GM21576 (cell line): Measurements from ENCODE around the gene COL23A1.

Source experiments
- ATAC-seq: cut with Tn5 transposase; IDR thresholded peaks from one replicate; pipeline ENCODE4 v1.9.1; 2021; ENCODE audit warnings: mild to moderate bottlenecking, moderate library complexity; ENCODE audit not compliant: unreplicated experiment

COL23A1 gene

GRCh38 chr5:178536541-178537466 lies 53.4 kb downstream of the COL23A1 start:
- ATAC-seq = no peak

- no peak for ATAC-seq
Measured at GRCh38 chr5:178535299-178536175, 54.7 kb downstream of the COL23A1 start.

GRCh38 chr5:178533136-178533535 lies 57.1 kb downstream of the COL23A1 start:
- ATAC-seq = no peak

- ATAC-seq = no peak
Measured at GRCh38 chr5:178532666-178533065, 57.5 kb downstream of the COL23A1 start.

- ATAC-seq = no peak
Measured at GRCh38 chr5:178532236-178532635, 58.0 kb downstream of the COL23A1 start.

DNA sequence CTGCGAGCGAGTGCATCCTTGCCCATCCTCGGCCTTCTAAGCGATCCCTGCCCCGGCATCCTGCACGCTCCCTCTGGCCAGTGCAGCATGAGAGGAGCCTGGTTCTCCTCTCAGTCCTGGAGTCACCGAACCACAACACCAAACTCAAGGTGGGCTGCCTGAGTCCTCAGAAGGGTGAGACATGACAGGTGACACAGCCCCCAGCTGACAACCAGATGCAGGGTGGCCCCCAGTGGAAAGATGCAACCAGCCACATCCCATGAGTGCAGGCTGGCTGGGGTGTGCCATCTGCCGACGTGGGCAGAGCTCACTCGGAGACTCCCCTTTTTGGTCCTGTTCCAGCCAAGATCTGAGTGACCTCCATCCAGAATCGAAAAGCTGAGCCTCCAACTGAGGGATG lies 58.4 kb downstream of the COL23A1 start:
- no peak for ATAC-seq

DNA sequence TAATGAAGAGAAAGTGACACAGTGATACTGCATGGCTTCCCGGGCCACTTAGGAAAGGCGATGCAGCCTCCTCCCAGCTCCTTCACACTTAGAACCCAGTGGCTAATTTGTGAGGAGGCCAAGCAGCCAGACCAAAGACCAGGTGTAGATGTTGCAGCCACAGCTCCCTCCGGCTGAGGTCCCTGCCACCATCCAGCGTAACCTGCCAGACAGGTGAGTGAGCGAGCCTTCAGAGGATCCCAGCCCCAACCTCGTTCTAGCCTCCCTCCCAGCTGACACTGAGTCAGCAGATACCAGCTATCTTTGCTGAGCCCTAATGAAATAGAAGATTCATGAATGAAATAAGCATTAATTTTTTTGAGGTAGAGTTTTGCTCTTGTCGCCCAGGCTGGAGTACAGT lies 59.7 kb downstream of the COL23A1 start:
- ATAC-seq = no peak

- no peak for ATAC-seq
Measured at GRCh38 chr5:178529080-178529479, 61.1 kb downstream of the COL23A1 start.

GRCh38 chr5:178527458-178528307 lies 62.5 kb downstream of the COL23A1 start:
- no peak for ATAC-seq

GRCh38 chr5:178526773-178527457 lies 63.3 kb downstream of the COL23A1 start:
- no peak for ATAC-seq

GRCh38 chr5:178525906-178526732 lies 64.1 kb downstream of the COL23A1 start:
- no peak for ATAC-seq

- no peak for ATAC-seq
Measured at GRCh38 chr5:178524093-178524882, 65.9 kb downstream of the COL23A1 start.

DNA sequence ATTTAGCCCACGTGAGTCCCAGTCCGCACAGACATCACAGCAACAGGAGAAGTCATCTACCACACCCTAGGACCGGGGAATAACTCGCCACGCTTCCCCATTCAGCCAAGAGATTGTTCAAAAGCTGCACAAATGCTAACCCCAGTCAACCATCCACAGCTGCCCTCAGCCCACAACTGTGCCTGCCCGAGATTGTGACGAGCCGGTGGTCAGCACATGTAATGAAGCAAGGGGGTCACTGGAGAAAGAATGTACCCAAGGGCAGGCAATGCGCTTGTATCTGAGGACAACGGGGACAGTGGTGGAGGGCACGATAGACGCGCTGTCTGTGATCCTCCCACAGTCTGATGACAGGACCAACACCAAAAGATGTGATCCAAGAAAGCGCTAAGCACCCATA lies 67.8 kb downstream of the COL23A1 start:
- no peak for ATAC-seq

DNA sequence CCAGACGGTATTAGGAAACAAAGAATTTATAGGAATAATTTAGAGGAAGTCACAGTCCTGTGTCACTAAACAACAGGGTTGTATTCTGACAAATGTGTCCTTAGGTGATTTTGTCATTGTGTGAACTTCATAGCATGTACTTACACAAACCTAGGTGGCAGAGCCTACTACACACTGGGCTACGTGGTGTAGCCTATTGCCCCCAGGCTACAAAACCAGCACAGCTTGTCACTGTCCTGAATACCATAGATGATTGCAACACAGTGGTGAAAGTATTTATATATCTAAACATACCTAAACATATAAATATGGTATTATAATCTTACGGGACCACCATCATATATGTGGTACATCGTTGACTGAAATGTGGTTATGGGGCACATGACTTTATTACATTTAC lies 69.3 kb downstream of the COL23A1 start:
- no peak for ATAC-seq

GRCh38 chr5:178519804-178520203 lies 70.4 kb downstream of the COL23A1 start:
- ATAC-seq = no peak

GRCh38 chr5:178519155-178519554 lies 71.0 kb downstream of the COL23A1 start:
- no peak for ATAC-seq

- ATAC-seq = no peak
Measured at GRCh38 chr5:178516504-178517235, 73.5 kb downstream of the COL23A1 start.
